Effector memory CD8-positive, alpha-beta T cell (primary cell): ENCODE measurements around the gene SPDYE8.
"Not testable (repeated sequence)": the region's sequence is repeated elsewhere in the genome, so short reads cannot be mapped to it uniquely, and the experiment has no call there.

Source experiments
- ATAC-seq: fragments of 150-1000 bp; cut with Tn5 transposase; replicated peaks from 2 replicates; pipeline ENCODE4 v1.10.0; 2021; ENCODE audit warnings: mild to moderate bottlenecking, moderate library complexity
- DNase-seq, 3 experiments: peaks; one replicate each; pipeline ENCODE4 v3.0.0; 2021
- H3K27ac Mint-ChIP-seq, 2 donors: one replicate each; pipeline ENCODE4 v1.8.0; 2022; ENCODE audit warnings: mild to moderate bottlenecking in 2 of 2, mixed read lengths in 2 of 2, moderate library complexity in 2 of 2
- H3K27me3 Mint-ChIP-seq, 2 donors: one replicate each; pipeline ENCODE4 v1.8.0; 2022; ENCODE audit warnings: mixed read lengths in 2 of 2
- H3K36me3 Mint-ChIP-seq: one replicate; pipeline ENCODE4 v1.8.0; 2022; ENCODE audit warnings: mild to moderate bottlenecking, moderate library complexity, mixed read lengths; ENCODE audit not compliant: insufficient read depth
- H3K4me1 Mint-ChIP-seq, 2 donors: one replicate each; pipeline ENCODE4 v1.8.0; 2022; ENCODE audit warnings: low read depth in 2 of 2, mixed read lengths in 2 of 2
- H3K4me3 Mint-ChIP-seq, 2 donors: one replicate each; pipeline ENCODE4 v1.8.0; 2022; ENCODE audit warnings: mild to moderate bottlenecking in 2 of 2, mixed read lengths in 2 of 2, moderate library complexity in 2 of 2
- H3K9me3 Mint-ChIP-seq, 2 donors: one replicate each; pipeline ENCODE4 v1.8.0; 2022; ENCODE audit warnings: mixed read lengths in 2 of 2

The SPDYE8 gene

GRCh38 chr7:72974781-72975180 lies 54.8 kb downstream of the SPDYE8 start:
- not testable (repeated sequence) for H3K4me3 Mint-ChIP-seq, H3K27me3 Mint-ChIP-seq, H3K4me1 Mint-ChIP-seq, ATAC-seq, H3K36me3 Mint-ChIP-seq, H3K27ac Mint-ChIP-seq, H3K9me3 Mint-ChIP-seq, DNase-seq

GRCh38 chr7:72971505-72971904 lies 58.1 kb downstream of the SPDYE8 start:
- H3K4me1 Mint-ChIP-seq, ATAC-seq, DNase-seq, H3K36me3 Mint-ChIP-seq, H3K9me3 Mint-ChIP-seq, H3K4me3 Mint-ChIP-seq, H3K27me3 Mint-ChIP-seq, H3K27ac Mint-ChIP-seq: not testable (repeated sequence)
